A673 (cell line): ENCODE results near the gene PTS. TPM values are rescaled to one million over a fixed set of nuclear protein-coding genes. Genes with fewer than 3 reads are reported as not detected.

Experiments
- BruUV-seq: library from RNA; stranded (reverse); fragments of 400-500 nt; replicated peaks from 2 replicates; lab custom pipeline; 2021; lab: Mats Ljungman, UMichigan
- CTCF ChIA-PET: fragments of 300-600 bp; sonication (Branson Sonifier 250); formaldehyde crosslinking; loops from one replicate; lab custom pipeline; 2022; ENCODE audit warnings: antibody characterized with exemption; lab: Charles Lee
- POLR2A ChIA-PET: fragments of 300-600 bp; sonication (Branson Sonifier 250); formaldehyde crosslinking; loops from one replicate; lab custom pipeline; 2022; ENCODE audit warnings: antibody characterized with exemption; ENCODE audit not compliant: low non-redundant PET; lab: Charles Lee
- DNase-seq: peaks from one replicate; pipeline ENCODE4 v3.0.0-alpha.2; 2015; ENCODE audit warnings: low spot score
- H3K27ac ChIP-seq: fragments of 200-600 bp; sonication (generic); 2 replicates; pipeline ENCODE4 v1.5.1; 2016; ENCODE audit warnings: mixed run types, low read depth, mild to moderate bottlenecking, mixed read lengths, antibody characterized with exemption, low read length; ENCODE audit not compliant: poor library complexity, severe bottlenecking
- H3K27me3 ChIP-seq: fragments of 200-600 bp; sonication (generic); replicated peaks from 2 replicates; pipeline ENCODE4 v1.6.1; 2017; ENCODE audit warnings: mixed run types, low read depth, mild to moderate bottlenecking, mixed read lengths, antibody characterized with exemption, low read length; ENCODE audit not compliant: insufficient read depth, poor library complexity
- H3K36me3 ChIP-seq: fragments of 200-600 bp; sonication (generic); 2 replicates; pipeline ENCODE4 v1.6.1; 2016; ENCODE audit warnings: mixed run types, mild to moderate bottlenecking, mixed read lengths, antibody characterized with exemption, low read length; ENCODE audit not compliant: insufficient read depth, poor library complexity, severe bottlenecking
- H3K4me1 ChIP-seq: fragments of 200-600 bp; sonication (generic); 2 replicates; pipeline ENCODE4 v1.6.1; 2017; ENCODE audit warnings: mixed run types, mild to moderate bottlenecking, mixed read lengths, antibody characterized with exemption, low read length; ENCODE audit not compliant: insufficient read depth, poor library complexity, severe bottlenecking
- H3K4me3 ChIP-seq: fragments of 200-600 bp; sonication (generic); 2 replicates; pipeline ENCODE4 v1.5.1; 2016; ENCODE audit warnings: low read depth, mixed run types, mild to moderate bottlenecking, mixed read lengths, low read length; ENCODE audit not compliant: poor library complexity, severe bottlenecking
- H3K9me3 ChIP-seq: fragments of 200-600 bp; sonication (generic); 2 replicates; pipeline ENCODE4 v1.6.1; 2016; ENCODE audit warnings: mixed run types, low read depth, mild to moderate bottlenecking, mixed read lengths, antibody characterized with exemption, low read length; ENCODE audit not compliant: poor library complexity, severe bottlenecking
- EZH2 ChIP-seq: fragments of 200-600 bp; sonication (generic); IDR thresholded peaks from 2 replicates; pipeline ENCODE4 v1.6.1; 2017; ENCODE audit warnings: borderline replicate concordance, low read depth, mild to moderate bottlenecking, mixed read lengths, antibody characterized with exemption, low read length; ENCODE audit not compliant: poor library complexity, severe bottlenecking
- intact Hi-C: fragments of 100-400 bp; cut with micrococcal nuclease; formaldehyde crosslinking; loops from one replicate; pipeline ENCODE4 v1.10.0; 2022; ENCODE audit not compliant: unreplicated experiment
- total RNA-seq: library from RNA; stranded (reverse); gene quantifications from 2 replicates; pipeline ENCODE4 v1.2.3, GENCODE V29; 2021
- TF ChIP-seq, protein P1 (sequence below): fragments of 300-800, 200-600 bp; sonication (generic); conservative IDR thresholded peaks from 2 replicates; pipeline ENCODE4 v1.5.1; 2017; ENCODE audit warnings: low read depth, mild to moderate bottlenecking, antibody characterized with exemption, low read length, moderate library complexity, mixed read lengths

PTS gene
- total RNA-seq, 1 experiment from 2014 or later, result 96.8 TPM

DNA sequence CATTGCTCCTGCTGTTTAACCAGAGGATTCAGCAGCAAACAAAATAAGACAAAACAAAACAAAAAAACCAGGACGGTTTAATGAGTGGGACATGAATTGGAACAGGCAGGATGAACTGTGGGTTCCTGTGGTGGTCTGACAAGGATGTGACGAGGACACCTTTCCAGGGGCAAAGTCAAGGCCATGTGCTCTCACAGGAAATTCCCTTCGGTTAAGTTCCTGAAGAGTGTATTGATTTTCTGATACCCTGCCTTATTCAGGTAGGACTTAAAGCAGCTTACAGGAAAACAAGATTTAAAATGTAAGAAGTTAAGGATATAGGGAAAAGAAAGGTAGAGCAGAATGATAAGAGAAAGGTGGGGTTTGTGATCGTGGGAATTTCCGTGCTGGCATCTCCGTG is 42.9 kb downstream of the PTS start:
- Histone ChIP-seq H3K4me1 (no peaks in the 10 kb centered on the region), H3K27ac (no peak overlapping the region), H3K9me3 (no peaks in the 10 kb centered on the region), H3K36me3 (no peaks in the 10 kb centered on the region), H3K27me3 (no peaks in the 10 kb centered on the region), H3K4me3 (no peak overlapping the region)
- ChIA-PET CTCF (no interaction called here), POLR2A (no interaction called here)
- intact Hi-C loops, result no loop called here
- DNase-seq, result no peak
- BruUV-seq, result no TSS peak
- TF ChIP-seq, protein P1, sequence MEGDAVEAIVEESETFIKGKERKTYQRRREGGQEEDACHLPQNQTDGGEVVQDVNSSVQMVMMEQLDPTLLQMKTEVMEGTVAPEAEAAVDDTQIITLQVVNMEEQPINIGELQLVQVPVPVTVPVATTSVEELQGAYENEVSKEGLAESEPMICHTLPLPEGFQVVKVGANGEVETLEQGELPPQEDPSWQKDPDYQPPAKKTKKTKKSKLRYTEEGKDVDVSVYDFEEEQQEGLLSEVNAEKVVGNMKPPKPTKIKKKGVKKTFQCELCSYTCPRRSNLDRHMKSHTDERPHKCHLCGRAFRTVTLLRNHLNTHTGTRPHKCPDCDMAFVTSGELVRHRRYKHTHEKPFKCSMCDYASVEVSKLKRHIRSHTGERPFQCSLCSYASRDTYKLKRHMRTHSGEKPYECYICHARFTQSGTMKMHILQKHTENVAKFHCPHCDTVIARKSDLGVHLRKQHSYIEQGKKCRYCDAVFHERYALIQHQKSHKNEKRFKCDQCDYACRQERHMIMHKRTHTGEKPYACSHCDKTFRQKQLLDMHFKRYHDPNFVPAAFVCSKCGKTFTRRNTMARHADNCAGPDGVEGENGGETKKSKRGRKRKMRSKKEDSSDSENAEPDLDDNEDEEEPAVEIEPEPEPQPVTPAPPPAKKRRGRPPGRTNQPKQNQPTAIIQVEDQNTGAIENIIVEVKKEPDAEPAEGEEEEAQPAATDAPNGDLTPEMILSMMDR, result no peak
- no peak for TF ChIP-seq EZH2

DNA sequence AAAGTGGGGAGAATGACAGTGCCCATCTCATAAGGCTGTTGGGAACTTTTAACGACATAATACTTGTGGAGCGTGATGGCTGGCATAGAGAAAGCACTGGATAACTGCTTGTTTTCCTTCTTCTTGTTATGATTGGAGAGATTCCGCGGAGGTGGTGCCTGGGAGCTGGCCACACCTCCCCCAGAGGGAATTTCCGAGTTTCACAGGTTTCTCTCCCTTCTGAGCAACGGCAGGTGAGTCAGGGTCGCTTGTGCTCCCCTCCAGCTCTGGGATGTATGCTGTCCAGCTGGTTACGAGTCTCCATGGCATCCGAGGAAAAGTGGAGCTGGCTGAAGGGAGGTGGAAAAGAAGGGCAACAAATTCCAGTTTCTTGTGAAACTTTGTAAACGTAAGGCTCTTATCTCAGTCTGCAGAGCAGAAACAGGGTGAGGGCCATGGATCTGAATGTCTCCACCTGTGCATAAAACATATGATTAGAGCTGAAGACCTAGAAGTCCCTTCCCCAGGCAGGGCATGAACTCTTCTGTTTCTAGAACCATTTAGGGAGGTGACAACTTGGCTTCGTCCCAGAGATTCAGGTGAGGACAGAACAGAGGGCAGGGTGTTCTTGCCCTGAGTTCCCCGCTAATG is 44.4 kb downstream of the PTS start:
- Histone ChIP-seq H3K27me3 (no peaks in the 10 kb centered on the region), H3K4me3 (no peak overlapping the region), H3K9me3 (no peaks in the 10 kb centered on the region), H3K4me1 (no peaks in the 10 kb centered on the region), H3K36me3 (no peaks in the 10 kb centered on the region), H3K27ac (no peak overlapping the region)
- intact Hi-C loops, result no loop called here
- DNase-seq, result no peak
- ChIA-PET CTCF (no interaction called here), POLR2A (no interaction called here)
- no TSS peak for BruUV-seq
- TF ChIP-seq, protein P1, result no peak
- TF ChIP-seq EZH2, result no peak

DNA sequence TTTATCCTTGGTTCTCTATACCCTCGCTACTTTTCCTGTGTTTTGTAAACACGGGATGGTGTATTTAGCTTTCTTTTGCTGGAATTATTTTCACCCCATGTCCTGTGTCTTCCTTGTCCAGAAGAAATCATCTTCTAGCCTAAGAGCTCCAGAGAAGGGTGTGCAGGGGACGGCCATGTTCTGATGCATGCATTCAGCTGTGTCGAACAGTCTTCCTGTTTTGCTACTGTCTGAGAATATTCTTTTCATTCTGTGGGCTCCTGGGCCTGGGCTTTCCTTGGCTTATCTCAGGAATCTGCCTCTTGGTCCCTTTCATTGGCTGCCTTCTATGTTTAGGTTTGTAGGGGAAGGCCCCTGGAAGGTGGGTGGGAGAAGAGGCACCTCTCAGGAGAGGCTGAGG is 45.0 kb downstream of the PTS start:
- Histone ChIP-seq H3K9me3 (no peaks in the 10 kb centered on the region), H3K4me1 (no peaks in the 10 kb centered on the region), H3K27ac (no peak overlapping the region), H3K36me3 (no peaks in the 10 kb centered on the region), H3K27me3 (no peaks in the 10 kb centered on the region), H3K4me3 (no peak overlapping the region)
- POLR2A ChIA-PET, result no interaction called here
- no TSS peak for BruUV-seq
- no peak for TF ChIP-seq EZH2
- TF ChIP-seq, protein P1, result no peak
- intact Hi-C loops, result no loop called here
- DNase-seq, result no peak
- CTCF ChIA-PET, result no interaction called here
